Measurements from ENCODE around the gene DUSP9.
"Not testable (repeated sequence)": the region's sequence is repeated elsewhere in the genome, so short reads cannot be mapped to it uniquely, and the experiment has no call there.

DUSP9 gene

GRCh38 chrX:153670748-153671588 lies 24.0 kb downstream of the DUSP9 start:
- in situ Hi-C loops (cut with MboI; ENCODE audit: low sequenced_read_pairs) = loop anchor here (25.0 kb wide), 1 partner anchor 709 kb away; no protein-coding TSS in a partner anchor

DNA sequence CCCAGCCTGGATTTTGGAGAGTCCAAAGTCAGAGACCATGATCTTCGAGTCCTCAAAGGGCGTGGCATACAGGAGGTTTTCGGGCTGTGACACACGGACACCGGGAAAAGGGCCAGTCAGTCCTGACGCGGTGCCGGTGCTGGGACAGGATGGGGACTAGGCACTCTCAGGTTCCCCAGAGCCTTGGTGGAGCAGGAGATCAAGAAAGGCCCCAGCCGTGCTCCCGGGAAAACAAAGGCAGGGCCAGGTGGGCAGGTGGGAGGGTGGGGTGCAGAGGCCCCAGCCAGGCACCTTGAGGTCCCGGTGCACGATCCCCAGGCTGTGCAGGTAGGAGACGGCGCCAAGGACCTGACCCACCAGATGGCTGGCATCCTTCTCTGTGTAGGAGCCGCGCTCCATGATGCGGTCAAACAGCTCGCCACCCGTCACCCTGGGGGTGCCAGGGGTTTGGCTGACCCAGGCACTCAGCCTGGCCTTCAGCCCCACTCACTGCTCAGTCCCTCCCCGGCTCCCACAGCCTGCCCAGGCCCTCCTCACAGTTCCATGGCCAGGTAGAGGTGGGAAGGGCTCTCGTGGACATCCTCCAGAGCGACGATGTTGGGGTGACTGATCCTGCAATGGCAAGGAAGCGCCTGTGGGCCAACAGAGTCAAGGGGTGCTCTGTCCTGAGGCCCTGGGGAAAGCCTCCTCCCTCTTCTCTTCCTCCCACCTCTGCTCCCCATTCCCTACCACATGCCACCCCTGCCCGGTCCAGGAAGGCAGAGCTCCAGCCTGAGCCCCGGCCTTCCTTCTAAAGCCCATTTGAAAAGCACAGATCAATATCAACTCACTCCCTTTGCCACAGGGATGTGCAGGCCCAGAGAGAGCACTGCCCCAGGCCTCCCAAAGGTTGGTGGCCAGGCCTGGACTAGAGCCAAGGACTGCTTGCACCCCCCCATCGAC lies 24.9 kb downstream of the DUSP9 start:
- in situ Hi-C loops (cut with MboI; ENCODE audit: low sequenced_read_pairs) = loop anchor here (25.0 kb wide), 1 partner anchor 710 kb away; no protein-coding TSS in a partner anchor

DNA sequence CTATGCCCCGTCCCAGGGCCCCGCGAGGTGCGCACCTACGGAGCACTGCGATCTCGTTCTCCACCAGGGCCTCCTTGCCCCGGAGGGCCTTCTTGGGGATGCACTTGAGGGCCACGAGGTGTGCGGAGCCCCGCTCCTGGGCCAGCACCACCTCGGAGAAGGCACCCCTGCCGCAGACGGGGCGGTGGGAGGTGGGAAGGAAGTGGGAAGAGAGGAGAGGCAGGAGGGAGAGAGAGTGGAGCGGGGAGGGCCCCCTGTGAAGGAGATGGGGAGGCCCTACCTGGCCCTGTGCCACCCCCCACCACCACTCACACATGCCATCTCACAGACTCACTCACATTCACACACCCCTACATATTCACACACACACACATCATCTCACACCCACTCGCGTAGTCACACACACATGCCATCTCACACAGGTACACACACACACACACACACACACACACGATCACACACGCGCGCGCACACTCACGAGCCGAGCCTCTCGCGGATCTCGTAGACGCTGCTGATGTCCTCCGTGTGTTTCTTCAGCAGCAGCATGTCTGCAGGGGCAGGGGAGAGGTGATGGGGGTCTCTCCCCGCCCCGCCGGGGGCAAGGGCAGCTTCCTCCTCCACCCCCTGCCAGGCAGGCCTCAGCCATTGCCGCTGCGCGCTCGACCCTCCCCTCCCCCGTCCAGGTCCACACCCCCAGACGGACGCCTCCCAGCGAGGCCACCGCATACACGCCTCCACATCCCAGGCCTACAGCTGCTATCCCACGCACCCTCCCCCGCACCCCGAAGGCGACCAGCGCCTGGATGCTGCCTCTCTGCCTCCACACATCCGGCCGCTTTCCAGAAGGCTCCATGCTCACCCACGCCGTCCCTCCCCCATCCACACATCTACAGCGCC lies 25.8 kb downstream of the DUSP9 start:
- in situ Hi-C loops (cut with MboI; ENCODE audit: low sequenced_read_pairs) = loop anchor here (25.0 kb wide), 1 partner anchor 710 kb away; no protein-coding TSS in a partner anchor

DNA sequence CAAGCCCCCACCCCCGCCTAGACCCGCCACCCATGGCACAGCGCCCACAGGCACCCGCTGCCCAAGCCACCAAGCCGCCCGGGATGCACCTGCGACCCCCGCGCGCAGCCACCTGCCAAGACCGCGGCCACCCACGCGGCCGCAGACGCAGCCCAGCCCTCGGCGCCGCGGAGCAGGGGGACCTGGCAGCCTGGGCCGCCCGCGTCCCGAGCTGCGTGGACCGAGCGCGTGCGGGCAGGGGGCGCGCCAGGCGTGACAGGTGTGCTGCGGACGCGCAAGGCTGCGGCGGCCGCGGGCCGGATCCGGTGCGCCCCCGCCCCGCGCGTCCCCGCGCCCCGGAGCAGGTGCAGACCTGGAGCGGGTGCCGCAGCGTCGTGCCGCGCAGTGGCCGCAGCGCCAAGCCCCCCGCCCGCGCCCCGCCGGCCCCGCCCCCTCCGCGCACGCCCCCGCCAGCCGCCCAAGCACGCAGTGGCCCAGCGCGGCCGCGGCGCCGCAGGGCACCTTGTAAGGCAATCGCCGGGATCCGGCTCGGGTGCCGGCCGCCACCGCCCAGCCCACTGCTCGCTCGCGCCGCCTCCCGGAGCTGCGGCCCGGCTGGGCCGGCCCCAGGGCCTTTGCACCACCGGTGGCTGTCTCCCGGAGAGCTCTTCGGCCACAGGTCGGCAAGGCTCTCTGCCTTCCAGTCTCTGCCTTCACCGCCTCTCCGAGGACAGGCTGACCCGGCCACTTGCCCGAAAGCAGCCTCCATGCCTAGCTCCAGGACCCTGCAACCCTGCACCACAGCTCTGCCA lies 26.6 kb downstream of the DUSP9 start, which contains the start of gene PNCK:
PNCK (minus strand) TSS at position 386 of the 791 bp plus-strand sequence. CDS start 737 bp downstream, outside the sequence.
- in situ Hi-C loops (cut with MboI; ENCODE audit: low sequenced_read_pairs) = loop anchor here (25.0 kb wide), 1 partner anchor 711 kb away; no protein-coding TSS in a partner anchor

DNA sequence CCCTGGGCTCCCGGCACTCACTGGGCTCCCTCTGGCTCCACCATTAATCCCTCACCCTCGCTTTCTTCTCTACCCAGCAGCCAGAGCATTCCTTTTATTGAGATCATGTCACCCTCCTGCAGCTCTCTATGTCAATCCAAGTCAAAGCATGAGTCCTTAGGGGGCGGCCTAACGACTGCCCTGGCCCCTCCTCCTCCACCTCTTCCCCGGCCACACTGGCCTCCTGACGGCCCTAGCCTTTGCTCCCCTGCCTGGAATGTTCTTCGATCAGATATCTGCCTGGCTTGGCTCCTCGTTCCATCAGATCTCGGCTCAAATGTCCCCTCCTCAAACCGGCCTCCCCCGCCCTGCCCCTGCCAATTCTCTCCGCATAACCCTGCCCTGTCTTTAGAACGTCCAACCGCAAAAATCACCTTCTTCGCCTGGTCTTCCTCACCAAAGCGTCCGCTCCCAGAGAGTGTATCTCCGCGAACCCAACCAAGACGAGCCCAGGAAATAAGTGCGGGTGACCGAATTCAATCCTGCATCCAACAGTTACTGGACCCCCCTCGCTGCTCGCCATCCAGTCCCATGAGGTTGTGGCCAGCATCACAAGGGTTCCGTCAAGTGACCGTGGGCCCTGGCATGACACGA lies 27.3 kb downstream of the DUSP9 start:
- in situ Hi-C loops (cut with MboI; ENCODE audit: low sequenced_read_pairs) = loop anchor here (25.0 kb wide), 1 partner anchor 712 kb away; no protein-coding TSS in a partner anchor

DNA sequence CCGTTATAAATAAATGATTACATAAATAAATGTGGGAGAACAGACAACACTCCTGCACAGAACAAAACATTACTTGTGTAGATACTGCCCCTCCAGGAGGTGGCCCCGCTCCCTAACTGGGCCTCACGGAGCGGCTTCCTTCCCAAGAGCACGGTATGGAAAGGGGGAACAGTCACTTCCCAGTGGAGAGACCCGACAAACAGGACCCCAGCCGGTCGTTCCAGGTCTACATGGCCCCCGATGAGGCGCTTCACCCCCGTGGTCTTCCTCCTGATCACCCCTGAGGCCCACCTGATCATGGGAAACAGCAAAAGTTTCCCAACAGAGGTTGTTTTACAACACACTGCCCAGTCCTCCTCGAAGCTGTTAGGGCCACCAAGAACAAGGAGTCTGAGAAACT lies 34.2 kb downstream of the DUSP9 start:
- in situ Hi-C loops (cut with MboI; ENCODE audit: low sequenced_read_pairs) = no loop called here

DNA sequence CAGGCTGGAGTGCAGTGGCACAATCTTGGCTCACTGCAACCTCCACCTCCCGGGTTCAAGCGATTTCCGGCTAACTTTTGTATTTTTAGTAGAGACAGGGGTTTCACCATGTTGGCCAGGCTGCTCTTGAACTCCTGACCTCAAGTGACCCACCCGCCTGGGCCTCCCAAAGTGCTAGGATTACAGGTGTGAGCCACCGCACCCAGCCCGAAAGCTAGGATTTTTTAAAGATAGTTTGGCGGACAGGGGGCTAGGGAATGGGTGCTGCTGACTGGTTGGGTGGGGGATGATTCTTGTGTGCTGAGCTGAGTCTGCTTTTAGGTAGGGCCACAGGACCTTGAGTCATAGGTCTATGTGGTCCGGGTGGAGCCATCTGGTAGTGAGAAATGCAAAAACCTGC lies 36.5 kb downstream of the DUSP9 start:
- in situ Hi-C loops (cut with MboI; ENCODE audit: low sequenced_read_pairs) = not testable (repeated sequence)

GRCh38 chrX:153684467-153685155 lies 37.6 kb downstream of the DUSP9 start:
- in situ Hi-C loops (cut with MboI; ENCODE audit: low sequenced_read_pairs) = no loop called here

DNA sequence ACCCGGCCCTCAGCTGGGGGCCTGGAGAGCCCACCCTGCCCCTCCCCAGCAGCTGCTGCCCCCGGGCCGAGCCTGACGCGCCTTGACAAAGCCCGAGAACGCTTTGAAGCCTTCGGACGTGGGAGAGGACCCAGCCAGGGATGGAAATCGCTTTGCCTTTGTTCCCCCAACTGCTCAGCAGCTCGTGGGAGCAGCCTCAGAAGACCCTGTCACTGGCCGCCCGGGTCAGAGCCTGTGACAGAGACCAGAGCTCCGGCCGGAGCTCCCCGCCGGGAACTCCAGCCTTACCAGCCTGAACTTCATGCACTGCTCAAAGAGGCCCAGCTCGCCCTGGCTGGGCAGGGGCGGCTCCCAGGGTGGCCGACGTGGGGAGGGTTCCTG lies 38.1 kb downstream of the DUSP9 start:
- in situ Hi-C loops (cut with MboI; ENCODE audit: low sequenced_read_pairs) = no loop called here

DNA sequence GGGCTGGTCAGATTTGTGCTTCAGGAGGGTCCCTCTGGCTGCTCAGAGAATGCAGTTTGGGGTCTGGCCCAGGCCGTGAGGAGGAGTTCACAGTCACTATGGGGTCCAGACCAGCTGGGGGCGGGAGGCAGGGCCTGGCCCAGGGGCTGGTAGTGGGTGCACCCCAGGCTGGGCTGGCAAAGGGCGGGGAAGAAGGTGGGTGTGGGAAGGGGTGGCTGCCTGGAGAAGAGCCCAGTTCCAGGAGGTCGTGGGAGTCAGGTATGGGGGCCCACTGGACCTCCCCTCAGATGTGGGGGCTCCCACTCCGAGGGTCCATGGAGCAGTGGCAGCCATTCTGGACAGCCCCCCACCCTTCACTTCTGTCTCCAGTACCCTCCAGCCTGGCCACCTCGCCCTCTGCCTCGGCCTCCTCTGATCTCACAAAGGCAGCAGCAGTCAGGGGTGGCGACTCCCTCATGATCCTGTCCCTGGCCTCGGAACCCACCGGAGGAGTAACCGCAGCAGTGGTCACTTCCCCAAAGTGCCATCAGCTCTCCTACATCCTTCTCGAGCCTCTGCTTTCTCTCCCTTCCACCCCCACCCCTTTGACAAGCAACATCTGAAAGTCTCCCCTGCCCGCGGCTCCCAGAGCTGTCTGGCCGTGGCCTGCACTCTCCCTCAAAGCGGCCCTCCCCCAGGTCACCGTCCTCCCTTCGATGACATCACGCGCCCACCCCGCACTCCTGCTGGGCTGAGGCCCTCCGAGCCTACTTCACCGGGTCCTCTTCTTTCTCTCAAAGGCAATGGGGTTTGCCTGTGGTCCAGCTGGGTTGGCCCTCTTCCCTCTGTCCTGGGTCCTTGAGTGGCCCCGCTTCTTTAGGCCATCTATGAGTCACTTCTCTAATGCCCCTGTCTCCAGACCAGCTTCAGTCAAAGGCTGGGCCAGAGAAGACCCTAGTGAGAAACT lies 39.0 kb downstream of the DUSP9 start:
- in situ Hi-C loops (cut with MboI; ENCODE audit: low sequenced_read_pairs) = no loop called here

- in situ Hi-C loops (cut with MboI; ENCODE audit: low sequenced_read_pairs) = no loop called here
Measured at GRCh38 chrX:153686711-153687110, 39.7 kb downstream of the DUSP9 start.

DNA sequence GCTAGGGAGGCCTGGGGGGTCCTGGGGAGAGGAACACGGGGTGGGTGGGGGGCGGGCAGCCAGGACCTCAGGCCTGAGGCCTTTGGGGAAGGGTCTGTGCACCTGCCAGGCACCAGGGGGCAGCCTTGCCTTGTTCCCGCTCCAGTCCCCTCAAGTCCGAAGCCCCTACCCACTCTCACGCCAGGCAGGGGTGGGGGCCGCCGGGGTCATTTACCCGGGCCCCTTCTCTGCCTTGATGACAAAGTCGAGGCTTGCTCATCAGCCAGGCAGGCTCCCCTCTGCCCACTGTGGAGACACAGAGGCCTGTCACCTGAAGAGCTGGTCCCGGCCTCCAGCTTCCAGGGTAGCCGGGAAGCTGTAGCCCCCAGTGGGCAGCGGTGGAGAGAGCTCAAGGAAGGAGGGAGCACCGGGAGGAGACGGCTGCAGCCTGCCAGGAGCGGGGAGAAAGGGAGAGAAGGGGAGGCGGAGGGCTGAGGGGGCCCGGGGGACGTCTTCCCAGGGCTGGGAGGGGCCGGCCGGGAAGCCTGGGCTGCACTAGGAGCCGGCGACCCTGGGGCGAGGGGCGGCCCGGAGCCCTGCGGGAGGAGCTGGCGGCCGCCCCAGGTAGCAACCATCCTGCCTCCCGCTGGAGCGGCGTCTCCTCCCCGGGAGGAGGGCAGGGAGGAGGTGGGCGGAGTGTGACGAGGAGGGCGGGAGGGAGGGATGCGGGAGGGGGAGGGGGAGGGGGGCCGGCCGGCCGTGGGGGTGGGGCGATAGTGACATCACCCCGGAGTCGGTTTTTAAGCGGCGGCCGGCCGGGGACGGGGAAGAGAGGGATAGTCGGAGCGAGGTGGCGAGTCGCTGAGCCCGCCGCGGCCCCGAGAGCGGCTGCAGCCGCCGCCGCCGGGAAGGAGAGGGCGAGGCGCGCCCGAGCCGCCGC lies 40.4 kb downstream of the DUSP9 start, which contains the start of gene SLC6A8:
SLC6A8 (plus strand) TSS at position 806 of the 919 bp plus-strand sequence. CDS start 649 bp downstream, outside the sequence.
- in situ Hi-C loops (cut with MboI; ENCODE audit: low sequenced_read_pairs) = no loop called here

DNA sequence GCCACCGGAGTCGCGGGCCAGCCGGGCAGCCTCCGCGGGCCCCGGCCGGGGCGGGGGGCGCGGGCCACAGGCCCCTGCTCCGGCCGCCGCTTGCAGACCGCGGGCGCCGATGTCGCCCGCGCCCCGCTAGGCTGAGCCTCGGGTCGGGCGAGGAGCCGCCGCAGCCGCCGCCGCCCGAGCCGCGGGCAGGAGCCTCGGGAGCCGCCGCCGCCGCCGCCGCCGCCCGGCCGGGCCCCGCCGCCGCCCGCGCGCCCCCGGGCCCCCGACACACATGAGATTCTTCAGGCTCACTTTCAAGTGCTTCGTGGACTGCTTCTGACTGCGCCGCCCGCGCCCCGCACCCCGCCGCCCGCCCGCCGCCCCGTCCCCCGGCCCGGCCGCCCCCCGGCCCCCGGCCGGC lies 41.1 kb downstream of the DUSP9 start:
- in situ Hi-C loops (cut with MboI; ENCODE audit: low sequenced_read_pairs) = no loop called here

DNA sequence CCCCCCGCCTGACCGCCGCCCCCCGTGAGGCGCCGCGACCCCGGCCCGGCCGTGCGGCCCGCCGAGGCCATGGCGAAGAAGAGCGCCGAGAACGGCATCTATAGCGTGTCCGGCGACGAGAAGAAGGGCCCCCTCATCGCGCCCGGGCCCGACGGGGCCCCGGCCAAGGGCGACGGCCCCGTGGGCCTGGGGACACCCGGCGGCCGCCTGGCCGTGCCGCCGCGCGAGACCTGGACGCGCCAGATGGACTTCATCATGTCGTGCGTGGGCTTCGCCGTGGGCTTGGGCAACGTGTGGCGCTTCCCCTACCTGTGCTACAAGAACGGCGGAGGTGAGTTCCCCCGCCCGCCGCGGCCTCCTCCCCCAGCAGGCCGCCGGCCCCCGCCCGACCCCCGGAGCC lies 41.5 kb downstream of the DUSP9 start:
- in situ Hi-C loops (cut with MboI; ENCODE audit: low sequenced_read_pairs) = no loop called here

DNA sequence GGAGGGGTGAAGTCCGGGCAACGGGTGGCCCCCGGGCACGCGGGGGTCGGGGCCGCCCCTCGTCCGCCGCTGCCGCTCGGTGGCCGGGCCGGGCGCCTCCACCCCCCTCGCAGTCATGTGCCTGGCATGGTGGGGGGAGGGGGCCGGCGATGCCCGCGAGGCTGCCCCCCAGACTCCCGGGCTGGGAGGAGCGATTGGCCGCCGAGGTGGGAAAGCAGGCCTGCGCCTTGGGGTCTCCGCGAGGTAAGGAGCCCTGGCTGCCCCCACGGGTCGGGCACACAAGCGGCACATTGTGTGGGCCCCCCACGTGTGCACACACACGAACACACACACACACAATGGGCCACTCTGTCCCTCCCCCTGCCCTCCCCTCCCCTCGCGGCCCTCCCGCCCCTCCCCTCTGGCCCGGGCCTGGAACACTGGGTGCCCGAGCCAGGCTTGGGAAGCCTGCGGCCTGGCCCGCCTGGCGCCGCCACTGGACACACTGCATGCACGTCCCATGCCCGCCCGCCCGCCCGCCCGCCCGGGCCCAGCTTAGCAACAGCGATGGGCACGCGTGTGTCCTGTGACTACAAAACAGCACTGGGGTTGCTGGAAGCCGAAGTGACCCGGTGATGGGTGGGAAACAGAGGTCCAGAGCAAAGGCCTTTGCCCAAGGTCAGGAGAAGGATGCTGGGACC lies 42.0 kb downstream of the DUSP9 start:
- in situ Hi-C loops (cut with MboI; ENCODE audit: low sequenced_read_pairs) = no loop called here
